GM18951 (cell line): ENCODE results near the gene CPSF3.

Experiments used
- POLR2A ChIP-seq: IDR thresholded peaks from 4 replicates; pipeline ENCODE4 v1.6.1; 2011; ENCODE audit warnings: mild to moderate bottlenecking; ENCODE audit not compliant: insufficient read length, insufficient read depth; ENCODE audit errors: extremely low read depth
- in situ Hi-C: fragments of 300-500 bp; cut with MboI; formaldehyde crosslinking; loops from one replicate; pipeline ENCODE4 v1.12.0; 2022; ENCODE audit warnings: low sequenced_read_pairs, mixed read lengths, inconsistent platforms; ENCODE audit not compliant: unreplicated experiment

The CPSF3 gene

GRCh38 chr2:9401646-9402371, 21.6 kb upstream of the CPSF3 start:
- no peak for TF ChIP-seq POLR2A
- in situ Hi-C loops: no loop called here

- in situ Hi-C loops: no loop called here
- TF ChIP-seq POLR2A: no peak
These were observed 19.5 kb upstream of the CPSF3 start for GRCh38 chr2:9403924-9404323.

GRCh38 chr2:9404451-9404850, 19.0 kb upstream of the CPSF3 start:
- in situ Hi-C loops: no loop called here
- TF ChIP-seq POLR2A: no peak

GRCh38 chr2:9405636-9406035, 17.8 kb upstream of the CPSF3 start:
- TF ChIP-seq POLR2A: no peak
- in situ Hi-C loops: no loop called here

GRCh38 chr2:9406529-9407362, 16.7 kb upstream of the CPSF3 start:
- no peak for TF ChIP-seq POLR2A
- in situ Hi-C loops: no loop called here

GRCh38 chr2:9407363-9407811, 16.1 kb upstream of the CPSF3 start:
- in situ Hi-C loops: no loop called here

GRCh38 chr2:9408641-9409151, 14.8 kb upstream of the CPSF3 start:
- no peak for TF ChIP-seq POLR2A
- in situ Hi-C loops: no loop called here

More at GRCh38 chr2:9407363-9407811, 16.1 kb upstream of the CPSF3 start:
- TF ChIP-seq POLR2A: no peak

GRCh38 chr2:9410108-9410507, 13.3 kb upstream of the CPSF3 start:
- in situ Hi-C loops: no loop called here
- TF ChIP-seq POLR2A: no peak

- in situ Hi-C loops: no loop called here
- TF ChIP-seq POLR2A: no peak
These were observed 10.7 kb upstream of the CPSF3 start for GRCh38 chr2:9412781-9413180.

- in situ Hi-C loops: no loop called here
- no peak for TF ChIP-seq POLR2A
These were observed 7.8 kb upstream of the CPSF3 start for GRCh38 chr2:9415516-9416169.

- no peak for TF ChIP-seq POLR2A
- in situ Hi-C loops: no loop called here
These were observed 7.0 kb upstream of the CPSF3 start for GRCh38 chr2:9416267-9416961.

GRCh38 chr2:9416962-9417316, 6.5 kb upstream of the CPSF3 start:
- TF ChIP-seq POLR2A: no peak
- in situ Hi-C loops: no loop called here

- in situ Hi-C loops: no loop called here
- no peak for TF ChIP-seq POLR2A
These were observed 5.7 kb upstream of the CPSF3 start for GRCh38 chr2:9417725-9418124.

GRCh38 chr2:9418746-9419145, 4.7 kb upstream of the CPSF3 start:
- in situ Hi-C loops: no loop called here
- no peak for TF ChIP-seq POLR2A
